Anterior cingulate cortex (tissue), 58 donors: ENCODE measurements around the gene PLAAT1.

Experiments used
- DNase-seq, 58 donors: peaks; one replicate each; lab custom pipeline; 2025; lab: John Stamatoyannopoulos, UW

The PLAAT1 gene

DNA sequence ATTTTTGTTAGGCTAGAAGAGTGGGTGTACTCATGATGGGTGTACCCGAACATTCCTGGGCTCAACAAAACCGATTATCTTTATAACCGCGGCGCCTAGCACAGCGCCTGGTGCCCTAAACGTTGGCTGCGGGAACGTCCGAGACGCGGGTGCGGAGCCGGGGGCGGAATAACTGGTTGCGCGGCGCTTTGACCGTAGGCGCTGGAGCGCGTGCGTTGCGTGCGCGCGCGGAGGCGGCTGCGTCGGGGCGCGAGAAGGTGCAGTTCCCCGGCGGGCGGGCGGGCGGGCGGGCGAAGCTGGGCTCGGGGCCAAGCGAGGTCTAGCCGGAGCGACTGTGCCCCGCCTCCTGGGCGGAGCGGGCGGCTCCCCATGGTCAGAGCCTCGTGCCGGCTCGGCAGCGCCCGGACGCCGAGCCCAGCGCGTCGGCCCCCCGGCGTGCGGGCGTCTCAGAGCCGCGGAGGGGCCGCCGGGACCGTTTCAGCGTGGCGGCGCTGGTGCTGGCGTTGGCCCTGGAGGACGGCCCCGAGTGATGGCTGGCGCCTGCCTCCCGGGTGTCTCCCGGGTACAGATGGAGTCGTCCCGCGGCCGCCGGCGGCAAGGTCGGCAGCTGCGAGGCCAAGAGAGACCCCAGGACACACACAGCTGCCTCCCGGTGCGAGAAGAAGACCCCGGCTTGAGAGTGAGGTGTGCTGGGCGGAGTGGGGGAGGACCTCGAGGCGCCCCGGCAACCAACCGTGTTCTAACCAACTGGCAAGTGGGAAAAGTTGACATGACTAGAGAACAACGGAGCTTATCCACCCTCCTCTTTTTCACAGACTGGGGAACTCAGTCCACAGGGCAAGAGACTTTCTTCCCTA, at the start of gene PLAAT1:
Gene PLAAT1, plus strand, starts transcription at position 373 of the 857 bp plus-strand sequence. CDS start 14,429 bp downstream, outside the sequence.
- DNase-seq: peak in 53 of 58 donors; percentile 12 to 80 (median 51)

DNA sequence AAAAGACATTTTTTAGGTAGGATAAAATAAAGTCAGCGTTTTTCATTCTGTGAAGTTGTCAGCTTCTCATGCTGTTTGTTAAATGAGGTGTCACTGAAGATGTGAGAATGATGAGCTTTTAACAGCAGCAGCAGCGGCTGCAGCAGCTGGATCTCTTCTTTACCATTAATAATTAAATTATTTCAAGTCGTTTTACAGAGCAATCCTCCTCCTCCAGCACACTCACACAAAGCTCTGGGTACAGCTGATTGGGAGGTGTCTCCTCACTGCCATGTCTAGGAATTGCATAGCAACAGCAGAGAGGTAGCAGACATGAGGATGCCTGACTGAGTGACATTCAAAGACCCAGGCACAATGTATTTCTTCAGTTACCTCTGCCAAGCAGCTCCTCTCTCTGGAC, 46.7 kb upstream of the PLAAT1 start:
- no peak for DNase-seq

DNA sequence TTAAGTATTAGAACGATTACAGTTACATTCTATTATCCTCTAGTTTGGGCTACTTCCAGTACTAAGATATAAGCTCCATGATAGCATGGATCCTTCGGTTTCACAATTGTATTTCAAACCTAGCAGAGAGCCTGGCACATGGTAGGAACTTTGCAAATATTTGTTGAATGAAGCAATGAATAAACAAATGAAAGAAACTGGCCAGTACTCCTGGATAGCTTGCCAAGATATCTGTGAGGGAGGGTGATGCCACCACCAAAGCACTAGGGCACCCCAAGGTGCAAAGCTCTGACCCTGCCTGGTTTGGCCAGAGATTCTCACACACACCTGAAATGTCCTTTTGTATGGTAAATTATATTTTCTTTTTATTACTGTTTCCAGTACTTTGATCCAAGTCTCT, 44.3 kb upstream of the PLAAT1 start:
- no peak for DNase-seq

DNA sequence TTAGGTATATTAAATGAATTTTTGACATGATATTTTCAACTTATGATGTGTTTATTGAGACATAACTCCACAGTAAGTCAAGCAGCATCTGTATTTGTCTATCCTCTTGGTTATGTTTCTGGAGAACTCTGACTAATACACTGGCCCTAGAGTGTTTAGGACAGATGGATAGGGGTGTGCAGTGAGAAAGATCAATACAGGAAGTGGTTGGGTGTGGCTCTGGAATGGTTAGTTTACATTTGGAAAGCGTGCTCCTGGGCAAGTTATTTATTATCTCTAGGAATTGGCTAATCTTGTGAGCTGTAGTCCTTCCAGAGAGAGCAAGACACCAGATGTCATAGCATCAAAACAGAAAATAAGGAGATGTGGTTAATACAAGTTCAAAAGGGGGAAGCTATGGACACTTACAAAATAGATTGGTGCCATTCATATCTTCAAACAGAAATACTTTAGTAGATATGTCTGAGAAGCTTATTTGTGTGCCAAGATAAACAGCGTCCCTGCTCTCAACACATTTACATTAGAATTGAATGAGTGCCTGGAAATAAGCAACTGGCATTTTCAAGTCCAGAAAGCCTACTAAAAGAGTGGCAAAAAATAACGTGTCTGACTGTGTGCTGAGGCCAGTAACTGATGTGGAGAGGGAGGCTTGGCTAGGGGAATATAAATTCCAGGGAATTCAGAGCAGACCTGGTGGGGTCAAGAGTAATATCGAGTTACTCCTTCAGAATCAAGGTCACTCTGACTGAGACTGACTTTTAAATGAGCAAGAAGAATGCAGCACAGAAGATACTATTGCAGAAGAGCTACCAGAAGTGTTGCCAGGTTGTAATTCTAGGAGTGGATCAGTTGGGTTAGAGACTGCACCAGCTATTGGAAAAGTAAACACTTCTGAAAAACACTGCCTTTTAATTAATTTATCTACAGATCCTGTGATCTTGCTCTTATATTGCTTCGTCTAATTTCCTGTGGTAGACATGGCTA, 33.4 kb upstream of the PLAAT1 start:
- no peak for DNase-seq

DNA sequence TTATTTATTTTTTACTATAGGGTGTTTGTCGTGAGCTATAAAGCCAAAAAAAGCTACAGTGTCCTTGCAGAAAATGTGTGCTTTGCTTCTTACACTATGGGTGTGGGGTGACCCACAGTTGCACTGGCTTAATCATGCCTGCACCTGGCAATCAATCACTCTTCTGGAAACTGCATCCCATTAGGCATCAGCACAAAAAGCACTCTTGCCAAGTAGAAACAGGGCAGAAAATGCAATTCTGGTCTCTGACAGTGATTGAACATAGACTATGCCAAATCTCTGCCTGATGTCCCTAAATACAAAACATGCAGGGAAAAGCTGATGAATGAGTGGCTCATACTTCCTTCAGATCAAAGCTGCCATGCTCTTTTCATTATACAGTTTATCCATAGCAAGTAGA, 30.4 kb upstream of the PLAAT1 start:
- peak in 2 of 58 donors; percentile 3 to 4 for DNase-seq

- DNase-seq: no peak
Measured at GRCh38 chr3:193211173-193211572, 29.8 kb upstream of the PLAAT1 start.

- no peak for DNase-seq
Measured at GRCh38 chr3:193211984-193212383, 29.0 kb upstream of the PLAAT1 start.

GRCh38 chr3:193212844-193213243, 28.2 kb upstream of the PLAAT1 start:
- DNase-seq: no peak

DNA sequence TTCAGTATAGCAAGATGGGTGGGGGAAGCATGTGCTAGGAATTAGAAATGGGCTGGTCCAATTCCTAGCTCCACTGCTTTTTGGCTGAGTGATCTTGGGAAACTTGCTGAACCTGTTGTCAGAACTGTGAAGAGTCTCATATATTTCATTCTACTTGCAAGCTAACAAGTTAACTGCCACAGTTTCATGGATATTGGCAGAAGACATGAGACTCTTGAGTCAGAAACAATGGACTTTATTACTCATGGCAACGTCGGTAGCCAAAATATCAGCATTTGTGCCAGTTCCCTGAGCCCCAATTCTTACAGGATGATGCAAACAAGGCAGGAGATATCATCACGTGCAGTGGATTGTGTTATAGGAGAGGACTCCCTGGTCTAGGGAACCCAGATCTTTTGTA, 26.6 kb upstream of the PLAAT1 start:
- DNase-seq: no peak

DNA sequence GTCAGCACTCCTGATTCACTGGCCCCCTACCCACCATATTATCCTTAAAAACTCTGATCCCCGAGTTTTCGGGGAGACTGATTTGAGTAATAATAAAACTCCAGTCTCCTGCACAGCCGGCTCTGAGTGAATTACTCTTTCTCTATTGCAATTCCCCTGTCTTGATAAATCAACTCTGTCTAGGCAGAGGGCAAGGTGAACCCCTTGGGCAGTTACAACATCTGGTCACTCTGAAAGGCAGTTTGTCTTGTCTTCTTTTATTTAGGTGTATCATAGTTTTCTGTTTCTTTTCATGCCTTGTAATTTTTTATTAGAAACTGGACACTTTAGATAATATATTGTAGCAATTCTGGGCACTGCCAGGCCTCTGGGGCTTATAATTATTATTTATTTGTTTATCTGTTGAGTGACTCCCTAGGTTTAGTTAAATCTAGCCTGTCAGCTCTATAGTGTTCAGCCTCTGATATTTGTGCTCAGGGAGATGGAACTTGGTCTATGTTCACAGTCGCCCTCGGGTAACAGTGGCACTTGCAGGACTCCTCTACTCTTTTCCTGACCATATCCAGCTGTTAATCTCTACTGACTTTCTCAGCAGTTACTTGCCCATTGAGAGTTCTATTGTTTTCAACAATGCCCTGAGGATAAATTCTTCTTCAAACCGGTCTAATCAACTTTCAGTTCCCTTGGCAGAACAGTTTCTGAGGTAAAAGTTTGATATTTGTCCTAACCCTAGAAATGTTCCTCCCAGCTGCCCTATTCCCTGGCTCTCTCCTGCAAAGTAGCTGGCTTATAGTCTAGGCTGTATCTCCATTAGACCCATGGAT, 15.5 kb upstream of the PLAAT1 start:
- no peak for DNase-seq

DNA sequence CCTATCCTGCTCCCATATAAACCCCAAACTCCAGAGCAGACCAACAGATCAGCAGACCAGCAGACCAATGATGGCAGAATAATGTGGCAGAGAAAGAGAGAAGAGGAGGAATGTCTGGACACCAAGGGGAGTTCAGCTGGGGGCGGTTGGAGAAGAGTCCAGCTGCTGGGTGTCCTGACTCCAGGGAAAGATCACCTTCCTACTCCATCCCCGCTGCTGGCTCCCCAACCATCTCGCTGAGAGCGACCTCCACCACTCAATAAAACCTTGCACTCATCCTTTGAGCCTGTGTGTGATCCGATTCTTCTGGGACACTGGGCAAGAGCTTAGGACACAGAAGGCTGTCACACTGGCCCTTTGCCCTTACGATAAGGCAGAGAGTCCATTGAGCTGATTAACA, 12.8 kb upstream of the PLAAT1 start:
- no peak for DNase-seq

DNA sequence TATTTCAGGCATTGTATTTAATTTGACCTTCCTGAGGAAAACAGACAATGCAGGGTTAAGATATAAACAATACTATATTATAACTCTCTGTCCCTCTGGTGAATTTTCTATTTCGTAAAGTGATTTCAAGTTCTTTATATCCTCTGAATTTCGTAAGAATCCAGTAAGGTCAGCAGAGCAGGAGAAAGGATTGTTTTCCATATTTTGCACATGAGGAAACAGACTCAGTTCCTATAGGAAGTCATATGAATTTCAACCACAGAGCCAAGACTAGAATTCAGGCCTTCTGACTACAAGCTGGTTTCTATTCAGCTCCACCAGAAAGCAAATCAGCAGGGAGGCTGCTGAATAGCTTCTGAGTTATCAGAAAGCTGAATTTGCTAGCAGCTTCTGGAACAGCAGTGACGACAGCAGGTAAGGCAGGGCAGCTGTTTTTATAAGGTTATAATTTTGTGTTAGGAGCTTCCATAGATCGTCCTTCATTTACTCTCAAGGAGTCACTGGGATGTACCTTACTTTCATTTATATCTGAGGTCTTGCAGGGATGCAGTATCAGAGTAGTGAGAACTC, 11.1 kb upstream of the PLAAT1 start:
- DNase-seq: no peak

DNA sequence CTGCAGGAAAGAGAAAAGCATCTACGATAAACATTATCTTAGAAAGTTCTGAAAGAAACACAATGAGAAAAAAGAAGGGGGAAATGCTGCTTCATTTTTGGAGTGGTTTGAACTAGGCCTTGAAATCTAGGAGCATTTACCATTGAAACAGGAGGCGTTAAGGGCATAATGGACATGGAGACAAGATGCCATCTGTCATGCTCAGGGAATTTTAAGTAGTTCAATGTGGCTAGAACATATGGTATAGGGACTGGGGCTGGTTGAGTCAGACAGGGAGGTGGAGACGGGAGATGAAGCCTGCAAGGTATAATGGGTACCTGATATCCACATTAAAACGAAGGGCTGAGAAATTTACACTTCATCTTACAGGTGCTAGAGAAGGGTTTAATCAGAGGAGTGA, 10.4 kb upstream of the PLAAT1 start:
- DNase-seq: no peak

GRCh38 chr3:193231201-193231600, 9.8 kb upstream of the PLAAT1 start:
- no peak for DNase-seq

DNA sequence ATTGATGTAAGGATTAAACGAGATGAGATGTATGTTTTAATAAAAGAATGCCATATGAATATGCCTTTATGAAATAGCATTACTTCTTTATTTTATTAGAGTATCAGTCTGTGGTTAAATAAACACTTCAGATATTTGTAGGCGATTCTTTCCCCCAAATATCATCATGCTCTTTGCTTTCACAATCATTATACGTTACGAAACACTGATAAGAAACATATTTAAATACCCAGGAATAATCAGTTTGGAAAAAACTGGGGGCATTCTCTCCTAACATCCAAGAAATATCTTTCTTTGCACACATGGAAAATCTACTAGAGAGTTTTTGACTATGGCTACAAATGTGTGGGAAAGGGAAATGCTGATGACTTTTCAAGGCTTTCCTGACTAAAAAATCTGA, 4.4 kb upstream of the PLAAT1 start:
- no peak for DNase-seq

GRCh38 chr3:193237030-193237429, 4.0 kb upstream of the PLAAT1 start:
- peak in 5 of 58 donors; percentile 1 to 33 (median 12) for DNase-seq

GRCh38 chr3:193240436-193240849, 579 bp upstream of the PLAAT1 start:
- DNase-seq: peak in 3 of 58 donors; percentile 18 to 65 (median 45)

DNA sequence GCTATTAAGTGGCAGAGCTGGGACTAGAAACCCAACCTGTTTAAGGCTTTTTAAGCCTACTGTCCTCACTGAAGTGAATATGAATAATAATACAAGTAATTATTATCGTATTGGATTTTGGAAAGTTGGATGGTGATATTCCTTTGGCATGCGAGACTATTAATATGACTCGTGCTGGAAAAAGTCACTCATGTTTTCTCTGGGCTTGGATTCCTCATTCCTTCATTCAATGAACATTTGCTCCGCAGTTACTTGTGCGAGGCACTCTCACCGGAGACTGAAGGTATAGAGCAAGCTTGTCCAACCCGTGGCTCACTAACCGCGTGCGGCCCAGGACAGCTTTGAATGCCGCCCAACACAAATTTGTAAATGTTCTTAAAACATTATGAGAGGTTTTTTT, 694 bp downstream of the PLAAT1 start:
- no peak for DNase-seq

DNA sequence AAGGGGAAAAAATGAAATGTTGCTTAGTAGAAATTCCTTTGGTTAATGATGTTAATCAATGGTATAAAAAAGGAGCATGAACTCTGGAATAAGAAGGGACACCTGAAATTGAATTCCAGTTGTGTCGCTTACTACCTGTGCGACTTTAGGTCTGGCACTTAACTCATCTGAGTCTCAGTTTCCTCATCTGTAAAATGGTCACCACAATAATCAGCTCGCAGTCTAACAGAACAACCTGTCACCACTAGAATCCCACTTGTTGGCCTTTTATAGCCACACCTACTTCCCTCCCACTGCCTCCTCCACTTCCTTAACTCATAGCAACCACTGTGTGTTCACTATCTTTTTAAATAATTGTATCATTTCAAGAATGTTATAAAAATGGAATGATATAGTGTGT, 2.5 kb downstream of the PLAAT1 start:
- DNase-seq: no peak
